ENCODE data around the gene MTG2. TPM values are rescaled to one million over a fixed set of nuclear protein-coding genes. Genes with fewer than 3 reads are reported as not detected.

The MTG2 gene
- total RNA-seq, 1 experiment from 2014 or later, result 56.8 TPM

GRCh38 chr20:62172666-62173065 is 10.2 kb upstream of the MTG2 start:
- DNase-seq (ENCODE audit: low read depth, low spot score), result no peak
- BruUV-seq (replicated peaks), result no TSS peak
- H3K4me1 ChIP-seq (ENCODE audit: control insufficient read depth, insufficient read depth, low read length), result no peaks in the 10 kb centered on the region
- H3K36me3 ChIP-seq (ENCODE audit: control insufficient read depth, insufficient read depth, low read length), result no peaks in the 10 kb centered on the region
- intact Hi-C loops (cut with micrococcal nuclease; ENCODE audit: unreplicated experiment), result no loop called here
- no peaks in the 10 kb centered on the region for H3K27me3 ChIP-seq (ENCODE audit: control insufficient read depth, insufficient read depth, low read length)
- H3K4me3 ChIP-seq (ENCODE audit: low read depth in 2 of 2, low read length in 2 of 2), result no peak overlapping the region
- no peak overlapping the region for H3K27ac ChIP-seq (ENCODE audit: low read length)
- POLR2A ChIA-PET, result no interaction called here
- CTCF ChIA-PET, result no interaction called here
- no peaks in the 10 kb centered on the region for H3K9me3 ChIP-seq (ENCODE audit: control insufficient read depth, insufficient read depth, low read depth, low read length)
- no peak for TF ChIP-seq SIN3A (IDR thresholded peaks at IDR 0.05; ENCODE audit: borderline replicate concordance, insufficient read depth, low read depth, low read length)
- TF ChIP-seq REST (IDR thresholded peaks at IDR 0.05; ENCODE audit: insufficient read depth in 1 of 2, low read depth in 2 of 2, low read length in 1 of 2), result no peak
- no peak for TF ChIP-seq POLR2AphosphoS5 (IDR thresholded peaks at IDR 0.05; ENCODE audit: low read depth, low read length)
- TF ChIP-seq TCF7L2 (IDR thresholded peaks at IDR 0.05; ENCODE audit: low read depth, low read length), result no peak
- no peak for TF ChIP-seq CTCF (IDR thresholded peaks at IDR 0.05)
- in situ Hi-C loops (cut with HindIII; ENCODE audit: low pct_unique_long_range_greater_than_20kb, low sequenced_read_pairs), result no loop called here
- ATAC-seq, result no peak

GRCh38 chr20:62174021-62174804 is 8.6 kb upstream of the MTG2 start:
- Histone ChIP-seq H3K36me3 (ENCODE audit: control insufficient read depth, insufficient read depth, low read length) (no peaks in the 10 kb centered on the region), H3K27me3 (ENCODE audit: control insufficient read depth, insufficient read depth, low read length) (no peaks in the 10 kb centered on the region), H3K27ac (ENCODE audit: low read length) (no peak overlapping the region), H3K4me1 (ENCODE audit: control insufficient read depth, insufficient read depth, low read length) (no peaks in the 10 kb centered on the region), H3K4me3 (ENCODE audit: low read depth in 2 of 2, low read length in 2 of 2) (no peak overlapping the region), H3K9me3 (ENCODE audit: control insufficient read depth, insufficient read depth, low read depth, low read length) (no peaks in the 10 kb centered on the region)
- BruUV-seq (replicated peaks), result no TSS peak
- intact Hi-C loops (cut with micrococcal nuclease; ENCODE audit: unreplicated experiment) (no loop called here), in situ Hi-C loops (cut with HindIII; ENCODE audit: low pct_unique_long_range_greater_than_20kb, low sequenced_read_pairs) (no loop called here)
- ChIA-PET POLR2A (no interaction called here), CTCF (no interaction called here)
- DNase-seq (ENCODE audit: low read depth, low spot score) (no peak), ATAC-seq (no peak)
- TF ChIP-seq REST (IDR thresholded peaks at IDR 0.05; ENCODE audit: insufficient read depth in 1 of 2, low read depth in 2 of 2, low read length in 1 of 2) (no peak), CTCF (IDR thresholded peaks at IDR 0.05) (no peak), POLR2AphosphoS5 (IDR thresholded peaks at IDR 0.05; ENCODE audit: low read depth, low read length) (no peak), TCF7L2 (IDR thresholded peaks at IDR 0.05; ENCODE audit: low read depth, low read length) (no peak), SIN3A (IDR thresholded peaks at IDR 0.05; ENCODE audit: borderline replicate concordance, insufficient read depth, low read depth, low read length) (no peak)
